Colon (tissue), 2 donors: ENCODE data around the gene RFX8.
"Not testable (repeated sequence)": the region's sequence is repeated elsewhere in the genome, so short reads cannot be mapped to it uniquely, and the experiment has no call there.

Experiments used
- FAIRE-seq: peaks from 2 replicates; lab custom pipeline; 2012; peaks lifted over from hg19 to GRCh38; lab: Jason Lieb, UNC
- donor health status: control.
- donor health status: control.

Gene RFX8

GRCh38 chr2:101379091-101379490, 95.8 kb downstream of the RFX8 start:
- FAIRE-seq: no peak

- no peak for FAIRE-seq
Measured at GRCh38 chr2:101375653-101376052, 99.3 kb downstream of the RFX8 start.

GRCh38 chr2:101374821-101375561, 99.9 kb downstream of the RFX8 start:
- no peak for FAIRE-seq

GRCh38 chr2:101372792-101373191, 102.1 kb downstream of the RFX8 start:
- no peak for FAIRE-seq

- FAIRE-seq: no peak
Measured at GRCh38 chr2:101371636-101372035, 103.3 kb downstream of the RFX8 start.

- no peak for FAIRE-seq
Measured at GRCh38 chr2:101369100-101369499, 105.8 kb downstream of the RFX8 start.

GRCh38 chr2:101368376-101368775, 106.5 kb downstream of the RFX8 start:
- no peak for FAIRE-seq

GRCh38 chr2:101367508-101367907, 107.4 kb downstream of the RFX8 start:
- no peak for FAIRE-seq

- FAIRE-seq: no peak
Measured at GRCh38 chr2:101364878-101365277, 110.0 kb downstream of the RFX8 start.

- no peak for FAIRE-seq
Measured at GRCh38 chr2:101362777-101363176, 112.1 kb downstream of the RFX8 start.

GRCh38 chr2:101362316-101362715, 112.6 kb downstream of the RFX8 start:
- no peak for FAIRE-seq

- no peak for FAIRE-seq
Measured at GRCh38 chr2:101361522-101361921, 113.4 kb downstream of the RFX8 start.

GRCh38 chr2:101361121-101361520, 113.8 kb downstream of the RFX8 start:
- no peak for FAIRE-seq

- no peak for FAIRE-seq
Measured at GRCh38 chr2:101360232-101360631, 114.7 kb downstream of the RFX8 start.

- no peak for FAIRE-seq
Measured at GRCh38 chr2:101359410-101359954, 115.4 kb downstream of the RFX8 start.

GRCh38 chr2:101357376-101357775, 117.5 kb downstream of the RFX8 start:
- no peak for FAIRE-seq

GRCh38 chr2:101356521-101356920, 118.4 kb downstream of the RFX8 start:
- FAIRE-seq: no peak

- no peak for FAIRE-seq
Measured at GRCh38 chr2:101356055-101356454, 118.9 kb downstream of the RFX8 start.

GRCh38 chr2:101355401-101356054, 119.4 kb downstream of the RFX8 start:
- no peak for FAIRE-seq

- no peak for FAIRE-seq
Measured at GRCh38 chr2:101354420-101355311, 120.2 kb downstream of the RFX8 start.

- FAIRE-seq: not testable (repeated sequence)
Measured at GRCh38 chr2:101352631-101353030, 122.3 kb downstream of the RFX8 start.

GRCh38 chr2:101351207-101351606, 123.7 kb downstream of the RFX8 start:
- no peak for FAIRE-seq
